ENCODE measurements around the gene AMZ2.

Gene AMZ2

DNA sequence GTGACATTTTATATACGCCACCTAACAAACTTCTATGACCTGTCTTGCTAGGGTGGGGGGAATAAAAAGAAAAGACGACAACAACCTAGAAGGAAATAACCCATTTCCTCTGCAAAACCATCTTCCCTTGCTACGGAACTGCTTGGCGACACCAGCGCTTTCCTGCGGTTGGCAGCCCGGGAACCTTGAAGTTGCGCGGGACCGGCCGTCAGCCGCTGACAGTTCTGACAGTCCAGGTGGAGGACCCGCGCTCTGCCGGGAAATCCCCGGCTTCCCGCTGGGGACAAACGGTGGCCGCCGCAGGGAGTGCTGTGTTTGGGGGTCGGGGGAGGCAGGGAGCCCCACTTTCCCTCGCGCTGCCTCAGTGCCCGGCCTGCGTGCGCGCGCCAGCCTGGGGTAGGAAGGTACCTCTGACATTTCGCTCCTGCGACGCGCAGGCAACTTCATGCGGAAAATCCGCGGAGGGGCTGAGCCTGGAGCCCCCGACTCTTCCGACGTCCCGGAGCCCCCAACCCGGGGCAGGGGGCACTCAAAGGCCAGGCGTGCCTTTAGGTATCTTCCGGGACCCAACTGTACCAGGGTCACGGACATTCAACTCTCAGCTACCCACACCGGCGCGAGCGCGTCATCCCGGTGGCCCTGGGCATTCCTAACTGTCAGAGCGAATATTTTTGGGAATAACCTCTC is 42.6 kb downstream of the AMZ2 start:
- peak in 26 of 58 donors; percentile 5 to 56 (median 15) for DNase-seq

DNA sequence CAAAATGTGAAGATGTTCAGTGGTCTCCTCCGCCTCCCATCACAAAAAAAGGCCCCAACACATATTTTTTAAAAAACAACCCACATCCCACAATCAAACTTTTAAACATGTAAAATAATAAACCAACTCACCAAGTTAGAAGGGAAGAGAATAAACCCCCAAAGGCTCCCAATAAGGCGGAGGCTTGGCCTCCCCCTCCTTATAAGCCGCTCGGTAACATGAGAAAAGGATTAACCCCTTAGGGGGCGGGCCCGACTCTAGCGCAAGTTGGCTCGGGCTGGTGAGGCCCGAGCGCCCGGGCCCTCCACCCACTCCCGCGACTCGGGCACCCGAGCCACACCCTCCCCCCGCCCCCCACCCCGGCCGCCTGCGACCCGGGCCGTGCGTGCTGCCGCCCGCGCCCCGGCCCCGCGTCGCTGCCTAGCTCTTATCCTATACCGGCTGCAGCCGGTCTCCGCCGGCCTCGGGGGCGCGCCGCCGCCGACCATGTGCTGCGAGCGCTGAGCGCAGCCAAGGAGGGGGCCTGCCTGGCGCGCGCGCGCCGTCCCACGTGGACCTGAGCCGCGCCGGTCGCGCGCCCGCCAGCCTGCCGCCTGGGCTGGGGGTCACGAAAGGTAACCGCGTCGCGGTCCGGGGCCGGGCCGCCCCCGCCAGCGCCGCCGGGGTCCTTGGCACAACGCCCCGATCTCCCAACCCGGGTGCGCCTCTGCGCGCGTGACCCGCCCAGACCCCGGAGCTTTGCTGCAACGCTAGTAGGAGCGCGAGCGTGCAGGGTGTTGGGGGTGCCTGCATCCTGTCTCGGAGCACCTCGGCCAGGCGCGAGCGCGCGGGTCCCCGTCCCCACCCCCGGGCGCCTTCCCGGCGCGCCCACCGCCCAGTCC is 43.4 kb downstream of the AMZ2 start, which contains the start of the genes ARSG and SLC16A6:
ARSG (plus strand) TSS at position 541 of the 881 bp plus-strand sequence. CDS start 15,999 bp downstream, outside the sequence.
SLC16A6 (minus strand) TSS at position 173 of the 881 bp plus-strand sequence. CDS start 12,807 bp downstream, outside the sequence.
- DNase-seq = peak in 53 of 58 donors; percentile 7 to 83 (median 53)

DNA sequence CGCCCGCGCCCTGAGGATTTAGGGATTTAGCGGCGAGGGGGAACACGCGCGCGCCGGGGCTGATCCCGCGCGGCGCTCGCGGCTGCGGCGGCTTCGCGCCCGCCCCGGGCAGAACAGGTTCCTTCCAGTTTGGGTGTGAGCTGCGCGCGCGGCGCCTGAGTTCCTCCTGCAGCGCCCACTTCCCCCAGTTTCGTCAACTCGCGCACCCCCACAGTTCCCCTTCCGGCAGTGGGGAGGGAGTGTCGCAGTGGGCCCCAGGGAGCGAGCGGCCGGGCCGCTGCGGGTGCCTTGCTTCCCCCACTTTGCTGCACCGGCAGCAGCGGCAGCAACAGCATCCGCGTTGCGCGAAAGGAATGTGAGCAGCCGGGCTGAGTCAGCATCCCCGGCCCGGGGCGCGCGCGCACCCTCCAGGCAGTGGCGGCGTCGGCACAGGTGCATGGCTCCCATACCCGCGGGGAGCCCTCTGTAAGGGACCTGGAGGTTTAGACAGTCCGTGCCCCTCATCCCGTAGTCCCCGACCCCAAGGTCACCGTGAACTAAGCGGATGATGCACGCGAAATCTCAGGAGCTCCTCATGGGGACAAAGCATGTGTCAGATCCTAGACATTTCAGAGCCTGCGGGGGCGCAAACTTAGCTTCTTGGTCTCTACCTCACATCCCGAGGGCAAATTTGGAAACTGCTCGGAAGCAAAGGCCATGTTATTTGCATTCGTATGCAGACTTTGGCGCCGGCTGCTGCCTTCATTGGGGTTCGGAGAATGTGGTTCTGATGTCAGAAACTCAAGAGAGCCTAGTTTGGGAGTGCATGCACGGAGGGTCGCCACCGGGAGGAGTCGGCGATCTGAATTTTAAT is 44.2 kb downstream of the AMZ2 start:
- peak in 55 of 58 donors; percentile 7 to 83 (median 55) for DNase-seq

DNA sequence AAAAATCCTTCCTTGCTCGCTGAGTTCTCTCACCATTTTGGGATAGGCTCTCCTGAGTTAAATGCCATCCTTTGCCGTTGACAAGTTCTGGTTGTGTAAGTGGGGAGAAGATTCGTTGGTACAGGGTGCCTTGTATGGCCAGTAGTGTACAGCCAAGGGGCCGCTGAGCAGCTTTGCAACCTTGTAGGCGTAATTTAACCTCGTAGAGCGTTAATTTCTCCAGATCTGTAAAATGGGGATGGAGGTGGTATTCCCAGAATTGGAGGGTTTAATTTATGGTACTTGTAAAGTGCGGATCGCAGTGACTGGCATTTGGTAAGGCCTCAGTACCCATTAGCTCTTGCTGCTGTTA is 44.8 kb downstream of the AMZ2 start:
- DNase-seq = peak in 2 of 58 donors; percentile 33 to 53

DNA sequence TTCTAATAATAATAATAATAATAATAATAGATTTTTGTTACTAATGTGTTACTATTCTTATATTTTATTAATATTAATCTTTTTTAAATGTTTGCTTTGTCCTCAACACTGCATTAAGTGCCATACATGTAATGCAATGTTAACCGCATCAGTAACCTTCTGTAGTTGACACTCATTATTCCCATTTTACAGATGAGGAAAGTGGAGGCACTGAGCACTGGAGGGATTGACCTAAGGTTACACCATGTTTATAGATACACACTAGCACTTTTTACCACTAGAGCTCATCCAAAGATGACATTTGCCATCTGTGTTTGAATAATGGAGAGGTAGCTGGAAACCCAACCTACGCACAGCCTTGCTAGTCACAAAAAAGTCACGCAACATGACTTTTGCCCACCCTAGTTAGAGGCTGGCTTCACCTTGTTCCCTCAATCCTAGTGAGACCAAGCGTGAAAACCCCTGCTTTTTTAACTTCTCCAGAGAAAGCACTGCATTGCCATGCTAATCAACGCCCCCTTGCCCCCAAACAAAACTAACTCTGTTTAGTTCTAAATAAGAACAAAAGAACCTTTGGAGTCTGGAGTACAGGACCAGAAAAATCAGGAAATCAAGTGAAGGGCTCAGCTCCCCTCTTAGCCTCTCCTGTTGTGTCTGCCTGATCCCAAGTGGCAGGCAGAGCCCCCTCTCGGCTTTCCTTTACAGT is 45.8 kb downstream of the AMZ2 start:
- no peak for DNase-seq

DNA sequence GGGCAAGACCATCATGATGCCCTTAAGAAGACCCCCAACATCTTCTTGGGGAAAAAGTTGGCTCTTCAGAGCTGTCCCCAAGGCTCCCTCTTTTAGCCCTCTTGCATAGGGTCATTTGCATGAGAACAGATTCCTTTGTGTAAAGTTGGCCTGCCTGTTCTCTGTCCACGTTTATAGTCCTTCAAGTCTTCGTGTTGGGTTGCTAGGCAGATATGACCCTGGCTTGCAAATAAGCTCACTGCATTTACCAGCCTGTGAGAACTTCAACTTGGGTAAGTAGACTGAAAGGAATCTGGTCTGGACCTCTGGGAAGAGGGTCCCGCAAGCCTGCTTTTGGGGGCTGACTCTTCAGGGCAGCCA is 46.3 kb downstream of the AMZ2 start:
- DNase-seq = no peak

DNA sequence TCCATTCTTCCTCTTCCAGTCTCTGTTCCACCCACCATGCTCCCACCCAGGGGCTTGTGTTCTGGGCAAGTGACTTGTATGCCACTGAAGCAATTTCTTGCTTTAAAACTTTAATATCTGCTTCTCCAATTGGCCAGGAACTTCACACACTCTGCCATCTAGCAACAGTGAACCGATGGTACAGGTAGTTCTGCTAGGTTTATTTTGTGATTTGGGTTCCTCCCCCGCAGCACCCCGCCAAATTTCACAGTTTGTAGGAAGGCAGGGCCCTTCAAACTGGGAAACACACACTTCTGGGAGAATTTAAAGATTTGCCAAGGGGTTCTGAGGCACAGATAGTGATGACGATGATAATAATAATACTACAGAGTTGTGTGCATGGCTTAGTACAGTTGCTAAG is 46.8 kb downstream of the AMZ2 start:
- no peak for DNase-seq

DNA sequence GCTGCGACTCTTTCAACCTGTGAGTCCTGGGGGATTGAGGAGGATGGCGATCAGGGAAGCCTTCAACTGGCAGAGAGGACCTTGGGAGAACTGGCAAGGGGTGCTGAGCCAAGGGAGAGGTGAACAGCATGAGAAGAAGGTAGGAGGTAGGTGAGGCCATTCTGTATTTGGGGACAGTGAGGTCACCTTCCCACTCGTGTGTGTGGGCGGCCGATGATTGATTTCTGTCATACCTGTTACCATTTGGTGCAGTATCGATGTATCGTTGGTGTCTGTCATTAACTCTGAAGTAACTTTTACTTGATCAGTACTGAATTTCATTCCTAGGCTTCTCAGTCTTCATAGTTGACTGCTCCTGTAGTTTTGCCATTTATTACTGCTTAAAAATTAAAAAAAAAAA is 47.2 kb downstream of the AMZ2 start:
- DNase-seq = no peak

DNA sequence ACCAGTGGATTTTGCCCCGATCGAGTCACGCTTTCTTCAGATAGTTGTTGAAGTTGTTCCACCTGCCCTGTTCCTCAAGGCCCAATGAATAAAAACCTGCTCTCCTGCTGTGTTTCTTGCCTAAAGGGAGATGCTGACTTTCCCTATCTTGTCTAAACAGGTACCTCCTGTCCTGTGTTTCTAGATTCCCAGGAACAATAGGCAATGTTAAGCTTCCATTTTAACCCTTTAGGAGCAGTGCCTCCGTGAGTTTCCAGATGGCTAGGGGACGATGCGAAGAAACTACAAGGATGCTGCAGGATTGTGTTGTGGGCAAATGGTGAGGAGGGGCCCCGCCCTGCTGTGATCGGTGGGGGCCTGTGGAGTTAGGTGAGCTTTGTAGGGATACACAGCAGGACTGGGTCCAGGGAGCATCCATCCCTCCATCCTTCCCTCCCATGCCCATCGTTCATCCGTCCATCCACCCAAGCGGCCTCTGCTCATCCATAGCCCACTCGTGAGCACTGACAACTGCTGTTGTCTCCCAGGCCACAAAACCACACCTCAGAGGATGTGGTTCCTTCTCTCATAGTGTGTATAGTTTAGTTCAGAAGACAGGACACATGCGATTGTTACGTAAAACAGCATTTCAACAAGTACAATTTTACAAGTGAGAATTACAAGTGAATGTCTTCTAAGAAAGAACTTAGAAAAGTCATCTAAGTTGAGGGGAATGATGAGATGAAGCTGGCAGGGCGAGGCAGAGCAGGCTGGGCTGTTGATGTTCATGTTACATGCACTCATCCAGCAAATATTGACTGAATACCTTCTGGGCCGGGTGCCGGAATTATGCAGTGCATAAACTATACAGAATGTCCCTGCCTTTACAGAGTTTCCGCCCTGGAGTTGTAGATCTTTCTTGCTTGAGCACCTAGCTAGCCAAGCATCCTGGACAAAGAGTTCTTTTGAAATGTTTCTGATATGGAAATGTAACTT is 48.7 kb downstream of the AMZ2 start:
- DNase-seq = no peak

DNA sequence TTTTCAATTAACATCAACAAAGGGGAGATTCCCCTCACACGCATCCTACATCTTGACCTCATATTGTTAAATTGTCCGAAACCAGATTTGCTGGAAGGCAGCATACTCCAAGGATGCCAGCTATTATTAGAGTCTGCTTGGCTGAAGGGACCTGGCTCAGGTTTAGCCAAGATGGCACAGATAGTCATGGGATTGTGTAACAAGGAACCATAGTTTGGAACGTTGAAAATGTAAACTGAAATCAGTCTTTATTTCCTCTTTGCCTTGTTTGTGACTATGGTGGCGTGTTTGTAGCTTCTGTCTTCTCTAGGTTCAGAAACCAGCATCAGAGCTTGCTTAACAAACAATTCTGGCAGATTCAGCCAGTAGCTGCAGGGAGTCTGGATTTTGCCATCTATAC is 49.4 kb downstream of the AMZ2 start:
- no peak for DNase-seq

DNA sequence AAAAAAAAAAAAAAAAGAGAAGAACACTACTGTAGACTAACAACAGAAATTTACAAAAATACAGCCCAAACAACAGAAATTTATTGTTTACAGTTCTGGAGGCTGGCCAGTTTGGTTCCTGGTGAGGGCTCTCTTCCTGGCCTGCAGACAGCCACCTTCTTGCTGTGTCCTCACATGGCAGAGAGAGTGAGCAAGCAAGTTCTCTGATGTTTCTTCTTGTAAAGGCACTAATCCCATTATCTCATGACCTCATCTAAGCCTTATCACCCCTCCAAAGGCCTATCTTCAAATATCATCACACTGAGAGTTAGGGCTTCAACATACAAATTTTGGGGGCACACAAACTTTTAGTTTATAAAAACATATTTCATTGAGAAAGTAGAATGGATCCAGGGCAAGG is 50.8 kb downstream of the AMZ2 start:
- DNase-seq = no peak

DNA sequence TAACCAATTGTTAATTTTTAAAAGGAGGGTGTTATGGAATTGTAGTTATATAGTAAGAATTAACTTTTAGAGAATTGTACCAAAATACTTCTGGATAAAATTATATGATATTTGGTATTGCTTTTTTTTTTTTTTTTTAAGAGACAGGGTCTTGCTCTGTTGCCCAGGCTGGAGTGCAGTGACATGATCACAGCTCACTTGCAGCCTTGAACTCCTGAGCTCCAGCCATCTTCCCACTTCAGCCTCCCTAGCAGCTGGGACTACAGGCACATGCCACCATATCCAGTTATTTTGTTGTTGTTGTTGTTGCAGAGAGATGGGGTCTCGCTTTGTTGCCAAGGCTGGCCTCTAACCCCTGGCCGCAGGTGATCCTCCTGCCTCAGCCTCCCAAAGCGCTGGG is 52.0 kb downstream of the AMZ2 start:
- DNase-seq = no peak

DNA sequence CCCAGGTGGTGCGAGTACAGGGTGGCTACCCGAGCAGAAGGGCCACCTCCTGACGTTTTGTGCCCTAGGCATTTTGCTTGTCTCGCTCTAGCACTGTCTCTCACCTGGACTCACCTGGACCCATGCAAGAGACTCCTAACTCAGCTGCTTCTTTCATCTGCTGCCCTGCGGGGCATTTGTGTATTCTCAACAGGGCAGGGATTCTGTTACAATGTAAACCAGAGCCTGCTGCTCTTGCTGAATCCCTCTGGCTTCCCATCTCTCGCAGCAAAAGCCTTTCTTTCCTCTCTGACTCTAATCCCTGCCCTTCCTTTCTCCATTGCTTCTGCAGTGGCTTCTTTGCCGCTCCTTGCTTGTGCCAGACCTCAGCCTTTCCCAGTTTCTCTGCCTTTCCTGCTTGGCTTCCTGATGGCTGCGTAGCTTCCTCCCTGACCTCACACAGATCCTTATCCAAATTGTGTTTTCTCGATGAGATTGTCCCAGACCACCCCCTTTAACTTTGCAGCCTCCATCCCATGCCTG is 53.7 kb downstream of the AMZ2 start:
- no peak for DNase-seq

DNA sequence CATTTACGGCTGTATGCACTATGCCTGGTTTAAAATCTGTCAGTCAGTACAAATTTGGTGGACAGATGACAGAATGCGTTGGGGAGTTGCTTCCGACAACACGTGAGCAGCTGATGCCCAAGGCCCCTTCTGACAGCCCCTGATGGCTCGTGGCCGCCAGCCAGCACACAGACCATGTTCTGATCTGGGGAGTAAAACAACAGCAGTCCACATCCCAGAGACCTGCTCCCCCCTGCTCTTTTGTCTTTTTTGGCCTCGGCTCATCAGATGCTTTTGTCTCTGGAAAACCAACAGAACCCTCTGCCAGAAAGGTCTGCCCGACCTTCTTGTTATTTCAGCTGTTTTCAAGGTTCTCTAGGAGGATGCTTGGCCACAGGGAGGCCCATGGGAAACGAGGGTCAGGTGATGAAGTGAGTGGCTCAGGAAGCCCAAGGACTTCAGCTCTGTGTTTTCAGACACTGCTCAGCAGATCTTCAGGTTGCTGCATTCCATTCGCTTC is 54.3 kb downstream of the AMZ2 start:
- no peak for DNase-seq

DNA sequence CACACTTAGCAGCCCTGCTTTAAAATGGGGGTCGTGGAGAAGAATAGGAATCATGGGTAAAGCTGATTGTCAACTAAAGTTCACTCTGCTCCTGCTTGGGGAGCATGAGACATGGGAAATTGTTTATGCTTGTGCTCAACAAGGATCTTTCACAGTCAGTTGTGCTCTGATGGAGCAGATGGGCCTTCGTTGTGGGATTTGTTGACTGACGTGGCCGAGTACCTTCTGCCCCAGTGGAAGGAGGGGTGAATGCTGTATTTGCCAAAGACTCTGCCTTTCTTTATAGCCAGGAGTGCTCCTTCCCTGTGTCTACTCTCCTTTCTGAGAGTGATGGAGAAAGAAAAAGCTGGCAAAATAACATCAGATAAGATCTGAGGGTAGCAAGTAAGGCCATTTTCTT is 54.8 kb downstream of the AMZ2 start:
- DNase-seq = no peak

DNA sequence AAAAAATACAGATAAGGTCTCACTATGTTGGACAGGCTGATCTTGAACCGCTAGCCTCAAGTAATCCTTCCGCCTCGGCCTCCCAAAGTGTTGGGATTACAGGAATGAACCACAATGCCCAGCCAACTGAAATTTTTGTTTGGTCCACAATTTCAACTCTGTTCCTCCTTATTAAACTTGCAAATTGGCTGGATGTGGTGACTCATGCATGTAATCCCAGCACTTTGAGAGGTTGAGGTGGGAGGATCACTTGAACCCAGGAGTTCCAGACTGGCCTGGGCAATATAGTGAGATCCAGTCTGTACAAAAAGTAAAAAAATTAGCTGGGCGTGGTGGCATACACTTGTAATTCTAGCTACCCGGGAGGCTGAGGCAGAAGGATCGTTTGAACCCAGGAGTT is 56.9 kb downstream of the AMZ2 start:
- DNase-seq = no peak

DNA sequence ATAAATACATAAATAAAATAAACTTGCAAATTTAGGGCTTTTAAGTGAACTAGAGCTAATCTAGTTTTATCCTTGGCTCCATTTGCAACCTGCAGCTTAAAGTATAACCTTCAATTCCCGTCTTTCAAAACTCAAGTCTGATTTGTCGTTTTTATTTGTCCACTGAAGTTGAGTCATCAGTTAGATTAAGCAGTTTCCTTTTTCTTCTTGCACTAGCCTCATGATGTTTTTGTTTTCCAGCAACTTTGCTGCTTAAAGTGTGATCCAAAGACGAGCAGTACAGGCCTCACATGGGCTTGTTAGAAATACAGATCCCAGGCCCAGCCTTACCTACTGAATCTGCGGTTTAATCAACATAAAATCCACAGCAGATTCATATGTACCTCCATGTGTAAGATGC is 57.3 kb downstream of the AMZ2 start:
- DNase-seq = no peak
